ENCODE results near the gene FAM216B. TPM values are rescaled to one million over a fixed set of nuclear protein-coding genes. Genes with fewer than 3 reads are reported as not detected.

FAM216B gene
- total and polyA plus RNA-seq, 9 of the 15 experiments (the other 6 are each of a cell fraction or from before 2014, with no cell fraction given), result not detected

DNA sequence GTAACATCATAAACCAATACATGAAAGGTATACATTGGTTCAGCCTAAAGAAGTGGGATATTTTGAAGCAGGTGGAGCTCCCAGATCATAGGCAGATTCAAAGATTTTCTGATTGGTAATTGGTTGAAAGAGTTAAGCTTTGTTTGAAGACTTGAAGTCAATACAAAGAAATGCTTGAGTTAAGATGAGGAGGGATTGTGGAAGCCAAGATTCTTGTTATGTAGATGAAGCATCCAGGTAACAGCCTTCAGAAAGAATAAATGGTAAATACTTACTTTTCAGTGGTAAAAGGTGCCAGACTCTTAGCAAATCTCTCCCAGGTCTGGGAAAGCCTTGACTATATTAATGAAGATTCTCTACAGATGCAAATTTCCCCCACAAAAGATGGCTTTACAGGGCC is 49.3 kb upstream of the FAM216B start:
- H3K4me1 ChIP-seq (replicated peaks in 1 of 2; ENCODE audit: control insufficient read depth in 2 of 2, insufficient read depth in 2 of 2, low read length in 2 of 2), result no peaks in the 10 kb centered on the region
- H3K36me3 ChIP-seq (ENCODE audit: control insufficient read depth, insufficient read depth, low read length), result no peaks in the 10 kb centered on the region
- intact Hi-C loops (cut with micrococcal nuclease) (no loop called here), in situ Hi-C loops (cut with MboI) (no loop called here)
- H3K4me2 ChIP-seq (ENCODE audit: insufficient read depth, low read length), result no peak overlapping the region
- ChIA-PET POLR2A (no interaction called here), CTCF (ENCODE audit: low intra/inter-chr PET ratio) (no interaction called here)
- no peak overlapping the region for H3K27ac ChIP-seq (ENCODE audit: extremely low read depth, low read depth, low read length)
- H3K27me3 ChIP-seq (ENCODE audit: control insufficient read depth in 2 of 2, insufficient read depth in 2 of 2, low read length in 2 of 2), result no peaks in the 10 kb centered on the region
- no peaks in the 10 kb centered on the region for H3K9me3 ChIP-seq (replicated peaks; ENCODE audit: control insufficient read depth, insufficient read depth, low read depth, low read length)
- TF ChIP-seq ZNF217 (CRISPR knock-in tag; IDR thresholded peaks at IDR 0.05) (no peak), HDAC2 (IDR thresholded peaks at IDR 0.05) (no peak), HDAC1 (IDR thresholded peaks at IDR 0.05) (no peak), ZNF197 (CRISPR knock-in tag; IDR thresholded peaks at IDR 0.05; ENCODE audit: low read depth) (no peak), ZNF77 (CRISPR knock-in tag; IDR thresholded peaks at IDR 0.05) (no peak), DMBX1 (CRISPR knock-in tag; IDR thresholded peaks at IDR 0.05; ENCODE audit: borderline replicate concordance) (no peak), TEAD1 (CRISPR knock-in tag; IDR thresholded peaks at IDR 0.05) (no peak), EP300 (IDR thresholded peaks at IDR 0.05; ENCODE audit: low read length) (no peak), ETV6 (IDR thresholded peaks at IDR 0.05; ENCODE audit: borderline replicate concordance in 1 of 2, low read depth in 2 of 2, low read length in 1 of 2) (no peak), ETV6 (CRISPR knock-in tag; IDR thresholded peaks at IDR 0.05; ENCODE audit: borderline replicate concordance) (no peak), SMAD4 (CRISPR knock-in tag; conservative IDR thresholded peaks at IDR 0.05) (no peak), ZNF121 (CRISPR knock-in tag; conservative IDR thresholded peaks at IDR 0.05) (no peak), U2AF1 (optimal IDR thresholded peaks at IDR 0.05; ENCODE audit: low read depth, low read length) (no peak)
- TF ChIP-seq, protein P1, sequence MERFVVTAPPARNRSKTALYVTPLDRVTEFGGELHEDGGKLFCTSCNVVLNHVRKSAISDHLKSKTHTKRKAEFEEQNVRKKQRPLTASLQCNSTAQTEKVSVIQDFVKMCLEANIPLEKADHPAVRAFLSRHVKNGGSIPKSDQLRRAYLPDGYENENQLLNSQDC (CRISPR knock-in tag; IDR thresholded peaks at IDR 0.05), result no peak
- H3K79me2 ChIP-seq (ENCODE audit: control insufficient read depth, insufficient read depth, low read length), result no peaks in the 10 kb centered on the region
- FAIRE-seq, result no peak
- no peak for ATAC-seq
- no peak overlapping the region for H2AFZ ChIP-seq (ENCODE audit: low read depth, low read length)
- H3K9ac ChIP-seq (ENCODE audit: insufficient read depth in 1 of 2, low read depth in 2 of 2, low read length in 2 of 2), result no peak overlapping the region
- DNase-seq (ENCODE audit: extremely low read depth in 1 of 4, low spot score in 3 of 4), result no peak
- H4K20me1 ChIP-seq (replicated peaks; ENCODE audit: control insufficient read depth, insufficient read depth, low read length), result no peaks in the 10 kb centered on the region
- no TSS peak for BruUV-seq (replicated peaks)
- no peaks in the 10 kb centered on the region for H3K9me1 ChIP-seq (ENCODE audit: control insufficient read depth, insufficient read depth, low read length)
- H3K4me3 ChIP-seq, result no peak overlapping the region

Data from K562 (cell line).